Gastrocnemius medialis (tissue), 4 donors: ENCODE data around the gene TXNRD1.

Source experiments
- POLR2A ChIP-seq, 2 donors: fragments of 450-650 bp; IDR thresholded peaks; one replicate each; pipeline ENCODE4 v1.6.1; 2017; ENCODE audit warnings: antibody characterized with exemption in 2 of 2, mild to moderate bottlenecking in 2 of 2, moderate library complexity in 2 of 2
- TF ChIP-seq, protein P1 (sequence below), 5 experiments: fragments of 450-650 bp in 3 of 5; fragments of 200-600 bp in 2 of 5; sonication (generic) in 2 of 5; IDR thresholded peaks in 4 of 5; conservative IDR thresholded peaks in 1 of 5; 1 replicate in 4 of 5; 2 replicates in 1 of 5; pipeline ENCODE4 v1.5.1; 2016 to 2019; ENCODE audit warnings: antibody characterized with exemption in 5 of 5, mild to moderate bottlenecking in 3 of 5, moderate library complexity in 3 of 5

GRCh38 chr12:104386461-104386860 lies 170.9 kb downstream of the TXNRD1 start:
- TF ChIP-seq, protein P1, sequence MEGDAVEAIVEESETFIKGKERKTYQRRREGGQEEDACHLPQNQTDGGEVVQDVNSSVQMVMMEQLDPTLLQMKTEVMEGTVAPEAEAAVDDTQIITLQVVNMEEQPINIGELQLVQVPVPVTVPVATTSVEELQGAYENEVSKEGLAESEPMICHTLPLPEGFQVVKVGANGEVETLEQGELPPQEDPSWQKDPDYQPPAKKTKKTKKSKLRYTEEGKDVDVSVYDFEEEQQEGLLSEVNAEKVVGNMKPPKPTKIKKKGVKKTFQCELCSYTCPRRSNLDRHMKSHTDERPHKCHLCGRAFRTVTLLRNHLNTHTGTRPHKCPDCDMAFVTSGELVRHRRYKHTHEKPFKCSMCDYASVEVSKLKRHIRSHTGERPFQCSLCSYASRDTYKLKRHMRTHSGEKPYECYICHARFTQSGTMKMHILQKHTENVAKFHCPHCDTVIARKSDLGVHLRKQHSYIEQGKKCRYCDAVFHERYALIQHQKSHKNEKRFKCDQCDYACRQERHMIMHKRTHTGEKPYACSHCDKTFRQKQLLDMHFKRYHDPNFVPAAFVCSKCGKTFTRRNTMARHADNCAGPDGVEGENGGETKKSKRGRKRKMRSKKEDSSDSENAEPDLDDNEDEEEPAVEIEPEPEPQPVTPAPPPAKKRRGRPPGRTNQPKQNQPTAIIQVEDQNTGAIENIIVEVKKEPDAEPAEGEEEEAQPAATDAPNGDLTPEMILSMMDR (IDR thresholded peaks at IDR 0.05 in 4 of 5, conservative IDR thresholded peaks at IDR 0.05 in 1 of 5), result no peak
- TF ChIP-seq POLR2A (IDR thresholded peaks at IDR 0.05), result no peak
